ENCODE measurements around the gene UBQLN1. TPM values are rescaled to one million over a fixed set of nuclear protein-coding genes. Genes with fewer than 3 reads are reported as not detected.
"Not testable (repeated sequence)": the region's sequence is repeated elsewhere in the genome, so short reads cannot be mapped to it uniquely, and the experiment has no call there.

The UBQLN1 gene
- total and polyA plus RNA-seq, 2 donors from 2014 or later, result 45.6 to 95.3 TPM

- intact Hi-C loops (cut with DNase I), result loop anchor here (10.0 kb wide), 1 partner anchor 294 kb away; no protein-coding TSS in a partner anchor
- H3K27me3 ChIP-seq (ENCODE audit: control insufficient read depth, insufficient read depth, low read length), result no peaks in the 10 kb centered on the region
- H3K9ac ChIP-seq (ENCODE audit: low read length in 3 of 3), result peak overlapping the region in 1 of 3 donors; percentile 36
- DNase-seq (peak in 4 of 5 donors; percentile 66 to 86 (median 76)), FAIRE-seq (no peak)
- H3K36me3 ChIP-seq (ENCODE audit: control insufficient read depth in 2 of 3, insufficient read depth in 3 of 3, low read length in 3 of 3), result no peaks in the 10 kb centered on the region
- H3K4me3 ChIP-seq (ENCODE audit: low read length in 3 of 3), result peak overlapping the region in 2 of 3 donors; percentile 2 to 46
- peaks cover 0 to 9% (median 0%) of the 10 kb centered on the region in 3 donors for H3K4me1 ChIP-seq (ENCODE audit: control insufficient read depth in 2 of 3, insufficient read depth in 2 of 3, low read depth in 1 of 3, low read length in 3 of 3)
- no peaks in the 10 kb centered on the region for H3K9me3 ChIP-seq (ENCODE audit: control insufficient read depth in 2 of 3, insufficient read depth in 1 of 3, low read length in 3 of 3)
- H3K27ac ChIP-seq (ENCODE audit: low read depth in 2 of 2, low read length in 2 of 2), result no peak overlapping the region
- TF ChIP-seq, protein P1, sequence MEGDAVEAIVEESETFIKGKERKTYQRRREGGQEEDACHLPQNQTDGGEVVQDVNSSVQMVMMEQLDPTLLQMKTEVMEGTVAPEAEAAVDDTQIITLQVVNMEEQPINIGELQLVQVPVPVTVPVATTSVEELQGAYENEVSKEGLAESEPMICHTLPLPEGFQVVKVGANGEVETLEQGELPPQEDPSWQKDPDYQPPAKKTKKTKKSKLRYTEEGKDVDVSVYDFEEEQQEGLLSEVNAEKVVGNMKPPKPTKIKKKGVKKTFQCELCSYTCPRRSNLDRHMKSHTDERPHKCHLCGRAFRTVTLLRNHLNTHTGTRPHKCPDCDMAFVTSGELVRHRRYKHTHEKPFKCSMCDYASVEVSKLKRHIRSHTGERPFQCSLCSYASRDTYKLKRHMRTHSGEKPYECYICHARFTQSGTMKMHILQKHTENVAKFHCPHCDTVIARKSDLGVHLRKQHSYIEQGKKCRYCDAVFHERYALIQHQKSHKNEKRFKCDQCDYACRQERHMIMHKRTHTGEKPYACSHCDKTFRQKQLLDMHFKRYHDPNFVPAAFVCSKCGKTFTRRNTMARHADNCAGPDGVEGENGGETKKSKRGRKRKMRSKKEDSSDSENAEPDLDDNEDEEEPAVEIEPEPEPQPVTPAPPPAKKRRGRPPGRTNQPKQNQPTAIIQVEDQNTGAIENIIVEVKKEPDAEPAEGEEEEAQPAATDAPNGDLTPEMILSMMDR (IDR thresholded peaks at IDR 0.05; ENCODE audit: borderline replicate concordance, extremely low read depth, insufficient read depth), result peak; percentile 75
Observed at GRCh38 chr9:83620841-83621636, 86.7 kb downstream of the UBQLN1 start.

DNA sequence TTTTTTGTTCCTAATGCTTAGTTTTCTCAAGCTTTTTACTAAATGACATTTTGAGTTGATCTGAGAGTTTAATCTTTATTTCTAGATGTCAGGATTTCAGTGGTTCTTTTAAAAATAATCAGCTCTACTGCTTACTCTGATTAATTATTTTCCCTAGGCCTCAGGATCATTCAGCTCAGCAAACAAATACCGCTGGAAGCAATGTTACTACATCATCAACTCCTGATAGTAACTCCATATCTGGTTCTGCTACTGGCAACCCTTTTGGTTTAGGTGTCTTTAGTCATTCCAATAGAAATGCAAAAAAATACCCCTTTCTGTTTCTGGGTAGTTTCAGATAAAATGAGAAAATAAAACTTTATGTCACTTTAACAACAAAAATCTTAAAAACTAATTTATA is 90.5 kb downstream of the UBQLN1 start:
- intact Hi-C loops (cut with DNase I), result no loop called here
- no peaks in the 10 kb centered on the region for H3K27me3 ChIP-seq (ENCODE audit: control insufficient read depth, insufficient read depth, low read length)
- H3K9ac ChIP-seq (ENCODE audit: low read length in 3 of 3), result no peak overlapping the region
- no peaks in the 10 kb centered on the region for H3K36me3 ChIP-seq (ENCODE audit: control insufficient read depth in 2 of 3, insufficient read depth in 3 of 3, low read length in 3 of 3)
- no peaks in the 10 kb centered on the region for H3K9me3 ChIP-seq (ENCODE audit: control insufficient read depth in 2 of 3, insufficient read depth in 1 of 3, low read length in 3 of 3)
- H3K4me1 ChIP-seq (ENCODE audit: control insufficient read depth in 2 of 3, insufficient read depth in 2 of 3, low read depth in 1 of 3, low read length in 3 of 3), result peaks cover 0 to 2% (median 0%) of the 10 kb centered on the region in 3 donors
- DNase-seq, result no peak
- TF ChIP-seq, protein P1 (IDR thresholded peaks at IDR 0.05; ENCODE audit: borderline replicate concordance, extremely low read depth, insufficient read depth), result no peak
- no peak for FAIRE-seq
- H3K27ac ChIP-seq (ENCODE audit: low read depth in 2 of 2, low read length in 2 of 2), result no peak overlapping the region
- no peak overlapping the region for H3K4me3 ChIP-seq (ENCODE audit: low read length in 3 of 3)

DNA sequence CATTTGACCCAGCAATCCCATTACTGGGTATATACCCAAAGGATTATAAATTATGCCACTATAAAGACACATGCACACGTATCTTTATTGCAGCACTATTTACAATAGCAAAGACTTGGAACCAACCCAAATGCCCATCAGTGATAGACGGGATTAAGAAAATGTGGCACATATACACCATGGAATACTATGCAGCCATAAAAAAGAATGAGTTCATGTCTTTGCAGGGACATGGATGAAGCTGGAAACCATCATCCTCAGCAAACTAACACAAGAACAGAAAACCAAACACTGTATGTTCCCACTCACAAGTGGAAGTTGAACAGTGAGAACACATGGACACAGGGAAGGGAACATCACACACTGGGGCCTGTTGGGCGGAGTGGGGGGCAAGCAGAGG is 94.5 kb downstream of the UBQLN1 start:
- H3K9me3 ChIP-seq (ENCODE audit: control insufficient read depth in 2 of 3, insufficient read depth in 1 of 3, low read length in 3 of 3); H3K27ac ChIP-seq (ENCODE audit: low read depth in 2 of 2, low read length in 2 of 2); DNase-seq; H3K36me3 ChIP-seq (ENCODE audit: control insufficient read depth in 2 of 3, insufficient read depth in 3 of 3, low read length in 3 of 3); H3K9ac ChIP-seq (ENCODE audit: low read length in 3 of 3); H3K4me3 ChIP-seq (ENCODE audit: low read length in 3 of 3); intact Hi-C loops (cut with DNase I); H3K27me3 ChIP-seq (ENCODE audit: control insufficient read depth, insufficient read depth, low read length); FAIRE-seq; H3K4me1 ChIP-seq (ENCODE audit: control insufficient read depth in 2 of 3, insufficient read depth in 2 of 3, low read depth in 1 of 3, low read length in 3 of 3): not testable (repeated sequence)

Other genes starting within 250 kb of the UBQLN1 start
- gene FRMD3, start 169.6 kb downstream of the UBQLN1 start, total RNA-seq, result 11.0 TPM
- 9.9 TPM for gene FRMD3, start 169.6 kb downstream of the UBQLN1 start, polyA plus RNA-seq (ENCODE audit: insufficient read depth, low read depth, low replicate concordance)
- 7.4 TPM for gene IDNK, start 84.8 kb downstream of the UBQLN1 start, total RNA-seq
- 39.2 TPM for gene IDNK, start 84.8 kb downstream of the UBQLN1 start, polyA plus RNA-seq (ENCODE audit: insufficient read depth, low read depth, low replicate concordance)
- gene GKAP1, start 109.8 kb upstream of the UBQLN1 start, total RNA-seq, result 7.1 TPM
- gene GKAP1, start 109.8 kb upstream of the UBQLN1 start, polyA plus RNA-seq (ENCODE audit: insufficient read depth, low read depth, low replicate concordance), result 8.6 TPM
- 8.7 TPM for gene KIF27, start 213.5 kb upstream of the UBQLN1 start, total RNA-seq
- gene KIF27, start 213.5 kb upstream of the UBQLN1 start, polyA plus RNA-seq (ENCODE audit: insufficient read depth, low read depth, low replicate concordance), result 1.5 TPM

Measured in kidney (tissue), 14 donors.